Measurements from ENCODE around the gene TAF9. TPM values are rescaled to one million over a fixed set of nuclear protein-coding genes. Genes with fewer than 3 reads are reported as not detected.

Gene TAF9
- total and polyA plus RNA-seq, 2 of the 13 experiments (the other 11 are each of a cell fraction or from before 2014, with no cell fraction given) = 113 to 218 TPM

- TF ChIP-seq ZNF710 (CRISPR knock-in tag; IDR thresholded peaks at IDR 0.05; ENCODE audit: borderline replicate concordance) = peak; percentile 51; the same call in 1 of the 2 replicates
- no peak for TF ChIP-seq HCFC1 (IDR thresholded peaks at IDR 0.05; ENCODE audit: low read depth, low read length)
- no peak for TF ChIP-seq TBX3 (IDR thresholded peaks at IDR 0.05; ENCODE audit: borderline replicate concordance)
- TF ChIP-seq RFX1 (IDR thresholded peaks at IDR 0.05) = no peak
- TF ChIP-seq NAIF1 (CRISPR knock-in tag; IDR thresholded peaks at IDR 0.05; ENCODE audit: borderline replicate concordance) = no peak
- no peak for TF ChIP-seq GPBP1L1 (CRISPR knock-in tag; IDR thresholded peaks at IDR 0.05)
- TF ChIP-seq SP4 (CRISPR knock-in tag; IDR thresholded peaks at IDR 0.05) = no peak
- no peak for TF ChIP-seq ZFP37 (CRISPR knock-in tag; IDR thresholded peaks at IDR 0.05; ENCODE audit: borderline replicate concordance)
- no peak for TF ChIP-seq ZNF207 (IDR thresholded peaks at IDR 0.05; ENCODE audit: borderline replicate concordance)
- TF ChIP-seq MLX (CRISPR knock-in tag; IDR thresholded peaks at IDR 0.05) = no peak
- TF ChIP-seq THAP7 (CRISPR knock-in tag; IDR thresholded peaks at IDR 0.05) = no peak
- TF ChIP-seq ATF7 (IDR thresholded peaks at IDR 0.05) = no peak
- TF ChIP-seq ATF7 (CRISPR knock-in tag; IDR thresholded peaks at IDR 0.05) = no peak
- TF ChIP-seq ZNF230 (CRISPR knock-in tag; IDR thresholded peaks at IDR 0.05) = no peak
- no peak for TF ChIP-seq SIN3B (IDR thresholded peaks at IDR 0.05; ENCODE audit: low read length)
- TF ChIP-seq FOSL2 (CRISPR knock-in tag; IDR thresholded peaks at IDR 0.05) = no peak
- no peak for TF ChIP-seq SOX13 (IDR thresholded peaks at IDR 0.05)
- TF ChIP-seq SOX13 (CRISPR knock-in tag; conservative IDR thresholded peaks at IDR 0.05 in 1 of 2, IDR thresholded peaks at IDR 0.05 in 1 of 2) = peak in 1 of 2 experiments; percentile 71; a peak in 2 of 4 replicates
- no peak for TF ChIP-seq REPIN1 (CRISPR knock-in tag; IDR thresholded peaks at IDR 0.05; ENCODE audit: borderline replicate concordance, low read depth)
- no peak for TF ChIP-seq NR3C1 (CRISPR knock-in tag; IDR thresholded peaks at IDR 0.05)
Measured at GRCh38 chr5:69331528-69332445, 37.5 kb downstream of the TAF9 start (continued).
